ENCODE data around the gene APBA3.

APBA3 gene

GRCh38 chr19:3785938-3786824 is 24.7 kb upstream of the APBA3 start, which contains the start of gene MATK:
Gene MATK, minus strand, starts transcription at chr19:3786381. Its CDS starts 1,246 bp downstream, at chr19:3785135.
- DNase-seq (ENCODE audit: low read depth), result no peak

- DNase-seq (ENCODE audit: low read depth), result no peak
Measured at GRCh38 chr19:3785451-3785937, 24.0 kb upstream of the APBA3 start.

- DNase-seq (ENCODE audit: low read depth), result no peak
Measured at GRCh38 chr19:3784607-3785450, 23.3 kb upstream of the APBA3 start.

GRCh38 chr19:3783660-3784584 is 22.4 kb upstream of the APBA3 start:
- peak; percentile 20 for DNase-seq (ENCODE audit: low read depth)

- DNase-seq (ENCODE audit: low read depth), result no peak
Measured at GRCh38 chr19:3782903-3783302, 21.4 kb upstream of the APBA3 start.

GRCh38 chr19:3782330-3782729 is 20.8 kb upstream of the APBA3 start:
- no peak for DNase-seq (ENCODE audit: low read depth)

GRCh38 chr19:3781603-3782002 is 20.1 kb upstream of the APBA3 start:
- no peak for DNase-seq (ENCODE audit: low read depth)

GRCh38 chr19:3780786-3781304 is 19.4 kb upstream of the APBA3 start:
- no peak for DNase-seq (ENCODE audit: low read depth)

- DNase-seq (ENCODE audit: low read depth), result no peak
Measured at GRCh38 chr19:3778899-3779723, 17.6 kb upstream of the APBA3 start.

- no peak for DNase-seq (ENCODE audit: low read depth)
Measured at GRCh38 chr19:3778104-3778867, 16.8 kb upstream of the APBA3 start.

GRCh38 chr19:3776479-3777040 is 15.1 kb upstream of the APBA3 start:
- no peak for DNase-seq (ENCODE audit: low read depth)

GRCh38 chr19:3775831-3776230 is 14.3 kb upstream of the APBA3 start:
- DNase-seq (ENCODE audit: low read depth), result no peak

GRCh38 chr19:3775374-3775711 is 13.9 kb upstream of the APBA3 start:
- no peak for DNase-seq (ENCODE audit: low read depth)

GRCh38 chr19:3774621-3775373 is 13.3 kb upstream of the APBA3 start:
- no peak for DNase-seq (ENCODE audit: low read depth)

GRCh38 chr19:3773814-3774515 is 12.5 kb upstream of the APBA3 start:
- DNase-seq (ENCODE audit: low read depth), result no peak

- no peak for DNase-seq (ENCODE audit: low read depth)
Measured at GRCh38 chr19:3771906-3772455, 10.5 kb upstream of the APBA3 start, which contains the start of gene RAX2. Gene RAX2, minus strand, starts transcription at chr19:3772228. Its CDS starts 486 bp downstream, at chr19:3771742.

GRCh38 chr19:3771000-3771905 is 9.8 kb upstream of the APBA3 start:
- no peak for DNase-seq (ENCODE audit: low read depth)
